Activated CD4-positive, CD25-positive, alpha-beta regulatory T cell (primary cell): Measurements from ENCODE around the gene NOL6.
"Not testable (repeated sequence)": the region's sequence is repeated elsewhere in the genome, so short reads cannot be mapped to it uniquely, and the experiment has no call there.

Experiments
- DNase-seq, 4 experiments: peaks; one replicate each; lab custom pipeline; 2025; lab: John Stamatoyannopoulos, UW

NOL6 gene

DNA sequence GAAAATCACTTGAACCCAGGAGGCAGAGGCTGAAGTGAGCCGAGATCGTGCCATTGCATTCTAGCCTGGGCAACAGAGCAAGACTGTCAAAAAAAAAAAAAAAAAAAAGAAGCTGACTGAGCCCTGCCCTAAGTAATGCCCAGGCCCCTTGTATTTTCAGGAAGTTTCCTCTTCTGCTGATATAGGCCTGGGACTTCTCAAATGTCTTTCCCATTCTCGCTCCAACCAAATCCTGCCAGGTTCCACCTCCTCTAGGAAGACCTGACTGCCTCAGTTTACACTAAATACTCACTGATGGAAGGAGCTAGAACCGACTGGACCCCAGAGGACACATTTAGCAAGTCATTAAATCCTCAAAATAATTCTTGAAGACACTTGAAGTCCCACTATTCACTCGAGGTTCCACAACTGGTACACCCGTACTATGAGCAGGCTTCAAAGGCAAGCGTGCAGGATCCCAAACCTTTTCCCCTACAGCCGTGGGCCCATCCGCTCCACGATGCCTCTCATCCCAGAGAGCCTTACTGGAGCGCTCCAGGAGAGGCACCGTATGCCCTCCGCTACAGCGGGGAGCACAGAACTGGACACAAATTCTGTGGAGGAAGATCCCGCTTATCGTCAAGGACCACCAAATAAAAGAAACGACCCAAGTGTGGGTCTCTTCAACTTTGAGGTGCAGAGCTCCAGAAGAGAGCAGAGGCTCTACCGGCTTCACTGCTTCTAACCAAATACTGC, 676 bp downstream of the NOL6 start:
- DNase-seq = no peak

DNA sequence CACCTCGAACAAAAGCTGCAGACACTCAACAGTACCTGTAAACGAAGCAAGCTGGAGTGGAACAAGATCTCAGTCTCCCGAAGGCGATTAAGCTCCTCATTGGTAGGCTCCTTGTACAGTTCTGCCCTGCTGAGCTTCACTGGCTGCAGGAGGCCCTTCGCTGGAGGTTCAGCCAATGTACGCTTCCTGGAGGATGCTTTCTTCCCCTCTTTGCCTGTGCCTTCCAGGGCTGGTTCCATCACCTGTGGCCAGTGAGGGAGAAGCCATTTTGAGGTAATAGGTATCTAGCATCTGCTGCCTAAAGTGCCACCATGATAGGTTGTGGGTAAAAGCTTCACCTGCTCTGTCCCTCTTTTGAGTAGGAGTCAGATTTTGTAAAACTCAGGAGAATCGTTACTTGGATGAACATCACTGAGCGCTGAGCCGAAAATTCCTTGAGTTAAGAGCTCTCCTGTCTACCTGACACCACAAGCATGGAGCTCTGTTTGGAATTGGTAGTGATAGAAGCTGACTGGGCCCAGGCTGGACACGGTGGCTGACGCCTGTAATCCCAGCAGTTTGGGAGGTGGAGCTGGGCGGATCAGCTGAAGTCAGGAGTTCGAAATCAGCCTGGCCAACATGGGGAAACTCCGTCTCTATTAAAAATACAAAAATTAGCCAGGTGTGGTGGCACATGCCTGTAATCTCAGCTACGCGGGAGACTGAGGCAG, 1.4 kb downstream of the NOL6 start:
- no peak for DNase-seq

DNA sequence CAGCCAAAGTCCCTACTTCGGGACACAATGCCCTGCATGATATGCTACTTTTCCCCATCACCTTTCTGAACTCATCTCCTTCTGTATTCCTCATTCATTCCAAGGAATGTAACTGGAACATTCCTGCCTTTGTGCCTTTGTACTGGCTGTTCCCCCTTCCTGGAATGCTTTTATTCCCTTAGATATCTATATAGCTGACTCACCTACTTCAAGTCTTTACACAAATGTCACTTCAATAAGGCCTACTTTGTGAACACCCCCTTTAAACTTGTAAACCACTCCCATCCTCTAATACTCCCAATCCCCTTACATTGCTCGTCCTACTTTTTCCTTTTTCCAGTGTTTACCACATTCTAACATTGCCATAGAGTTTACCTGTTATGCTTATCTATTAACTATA, 2.4 kb downstream of the NOL6 start:
- no peak for DNase-seq

DNA sequence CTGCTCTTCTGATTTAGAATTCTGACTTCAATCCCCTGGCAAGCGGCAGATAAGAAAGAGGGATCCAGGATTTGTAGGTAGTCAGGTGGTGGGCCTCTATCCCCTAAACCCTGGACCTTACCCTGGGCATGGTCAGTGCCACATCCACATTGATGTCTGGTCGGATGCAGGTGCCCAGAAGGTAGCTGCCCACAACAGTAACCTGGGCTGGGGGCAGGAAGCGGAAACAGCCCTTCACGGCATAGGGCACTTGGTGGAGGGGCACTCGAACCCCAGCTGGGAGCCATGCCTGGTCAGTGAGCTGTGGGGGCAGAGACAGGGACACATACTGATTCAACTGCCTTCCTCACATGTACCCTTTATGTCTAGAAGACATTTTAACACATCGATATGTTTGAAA, 3.8 kb downstream of the NOL6 start:
- no peak for DNase-seq

DNA sequence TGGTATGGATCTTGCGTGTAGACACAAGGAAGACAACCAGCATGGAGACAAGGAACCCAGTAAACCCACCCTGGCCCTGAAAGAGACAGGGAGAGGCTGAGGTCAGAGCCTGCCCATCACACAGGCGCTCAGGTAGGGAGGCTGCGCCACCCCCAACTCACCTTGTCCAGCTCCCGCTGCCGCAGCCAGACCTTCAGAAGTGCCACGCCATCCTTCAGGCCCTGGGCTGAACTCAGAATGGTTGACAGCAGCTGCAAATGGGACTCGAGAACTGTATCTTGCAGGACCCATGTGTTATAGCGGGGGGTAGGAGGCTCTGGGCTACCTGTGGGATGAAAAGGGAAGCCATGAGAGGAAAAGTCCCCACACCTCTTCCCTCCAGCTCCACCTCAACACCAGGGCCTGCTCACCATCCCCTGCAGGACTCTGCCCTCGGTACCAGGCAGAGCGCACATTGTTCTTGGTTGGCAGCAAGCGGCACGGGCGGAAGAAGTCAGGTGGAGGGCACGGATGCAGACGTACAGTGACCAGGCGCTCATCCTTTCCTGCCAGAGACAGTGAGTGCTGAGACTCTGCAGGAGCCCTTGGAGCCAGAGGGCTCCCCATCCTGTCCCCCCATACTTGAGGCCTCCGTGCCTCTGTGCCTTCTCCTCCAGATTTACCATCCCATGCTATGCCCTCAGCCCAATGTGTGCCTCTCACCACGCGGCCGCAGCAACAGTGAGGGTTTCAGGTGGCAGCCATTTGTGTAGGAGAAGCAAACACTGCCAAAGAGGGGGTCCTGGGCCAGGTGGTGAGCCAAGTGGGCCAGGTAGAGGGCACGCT, 4.7 kb downstream of the NOL6 start:
- no peak for DNase-seq

DNA sequence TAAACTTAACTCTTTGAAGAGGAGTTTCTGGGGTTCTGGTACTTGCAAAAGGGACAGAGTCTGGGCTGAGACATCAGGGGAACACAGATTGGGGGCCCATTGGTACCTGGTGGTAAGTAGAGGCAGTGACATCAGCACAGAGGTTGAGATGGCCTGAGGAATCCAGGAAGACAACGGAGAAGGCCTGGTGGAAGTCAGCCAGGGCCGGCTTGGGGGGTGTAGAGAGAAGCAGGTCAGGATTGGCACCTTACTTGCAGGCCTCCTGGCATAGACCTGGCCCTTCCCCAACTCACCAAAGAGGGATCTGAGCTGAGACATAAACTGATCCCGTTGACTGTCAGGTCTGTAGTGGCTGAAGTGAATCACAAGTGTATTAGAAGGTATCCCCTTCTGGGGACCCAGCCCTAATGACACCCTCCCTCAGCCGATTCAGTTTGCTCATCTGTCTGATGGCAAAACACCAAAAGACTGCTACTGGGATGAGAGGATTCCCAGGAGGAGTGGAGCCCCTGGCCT, 5.5 kb downstream of the NOL6 start:
- no peak for DNase-seq

DNA sequence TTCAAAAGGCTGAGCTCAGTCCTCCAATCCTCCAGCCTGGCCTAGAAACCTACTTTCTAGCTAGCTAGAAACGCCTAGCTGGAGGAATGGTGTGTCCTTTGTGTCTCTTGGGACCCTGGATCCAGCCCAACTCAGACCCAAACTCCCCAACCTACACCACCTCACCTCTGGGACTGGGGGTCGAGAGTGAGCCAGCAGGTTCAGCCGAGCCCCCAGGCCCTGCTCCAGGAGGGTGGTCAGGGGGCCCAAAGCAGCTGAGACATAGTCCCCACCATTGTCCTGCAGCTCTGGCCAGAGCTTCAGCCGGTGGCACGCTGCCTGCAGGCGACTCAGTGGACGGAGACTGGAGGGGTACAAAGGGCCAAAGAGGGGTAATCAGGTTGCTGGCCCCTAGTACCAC, 6.2 kb downstream of the NOL6 start:
- no peak for DNase-seq

DNA sequence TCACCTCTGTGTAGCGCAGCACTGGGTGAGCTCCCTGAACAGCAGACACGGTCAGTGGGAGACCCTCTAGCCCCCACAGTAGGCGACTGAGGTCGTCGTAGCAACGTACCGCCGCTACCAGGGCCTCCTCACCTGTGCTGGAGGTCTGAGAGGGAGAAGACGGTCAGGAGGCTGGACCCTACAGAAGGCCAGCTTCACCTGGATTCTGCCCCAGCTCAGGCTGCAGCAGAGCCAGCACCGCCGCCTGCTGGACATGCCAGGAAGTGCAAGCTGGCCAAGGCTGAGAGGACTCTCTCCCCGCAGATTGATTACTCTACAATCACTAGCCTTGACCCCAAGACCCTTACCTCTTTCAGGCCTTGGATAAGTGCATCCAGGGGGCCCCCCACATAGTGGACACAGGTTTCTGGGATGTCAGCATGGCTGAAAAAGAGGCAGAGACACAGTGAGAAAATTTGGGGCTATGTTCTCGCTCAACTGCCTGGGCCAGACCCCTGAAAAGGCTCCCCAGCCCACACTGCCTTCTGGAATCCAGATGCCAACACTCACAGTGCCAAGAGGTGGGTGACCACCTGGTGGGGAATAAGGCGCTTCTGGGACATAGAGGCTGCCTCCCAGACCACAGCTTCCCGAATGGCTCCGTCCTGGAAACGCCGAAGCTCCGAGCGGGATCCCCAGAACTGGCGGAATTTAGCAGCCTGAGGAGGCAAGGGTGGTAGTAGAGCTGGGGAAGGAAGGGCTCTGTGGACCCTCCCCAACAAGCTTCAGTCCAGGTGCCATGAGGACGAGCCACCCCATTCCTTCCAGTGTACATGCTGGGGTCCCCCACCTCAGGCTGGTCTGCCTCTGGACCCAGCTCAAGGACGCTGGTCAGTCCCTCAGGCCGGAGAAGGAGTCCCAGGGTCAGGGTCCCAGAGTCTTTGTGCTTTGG, 6.9 kb downstream of the NOL6 start:
- peak; percentile 57 to 71 (median 63) for DNase-seq

DNA sequence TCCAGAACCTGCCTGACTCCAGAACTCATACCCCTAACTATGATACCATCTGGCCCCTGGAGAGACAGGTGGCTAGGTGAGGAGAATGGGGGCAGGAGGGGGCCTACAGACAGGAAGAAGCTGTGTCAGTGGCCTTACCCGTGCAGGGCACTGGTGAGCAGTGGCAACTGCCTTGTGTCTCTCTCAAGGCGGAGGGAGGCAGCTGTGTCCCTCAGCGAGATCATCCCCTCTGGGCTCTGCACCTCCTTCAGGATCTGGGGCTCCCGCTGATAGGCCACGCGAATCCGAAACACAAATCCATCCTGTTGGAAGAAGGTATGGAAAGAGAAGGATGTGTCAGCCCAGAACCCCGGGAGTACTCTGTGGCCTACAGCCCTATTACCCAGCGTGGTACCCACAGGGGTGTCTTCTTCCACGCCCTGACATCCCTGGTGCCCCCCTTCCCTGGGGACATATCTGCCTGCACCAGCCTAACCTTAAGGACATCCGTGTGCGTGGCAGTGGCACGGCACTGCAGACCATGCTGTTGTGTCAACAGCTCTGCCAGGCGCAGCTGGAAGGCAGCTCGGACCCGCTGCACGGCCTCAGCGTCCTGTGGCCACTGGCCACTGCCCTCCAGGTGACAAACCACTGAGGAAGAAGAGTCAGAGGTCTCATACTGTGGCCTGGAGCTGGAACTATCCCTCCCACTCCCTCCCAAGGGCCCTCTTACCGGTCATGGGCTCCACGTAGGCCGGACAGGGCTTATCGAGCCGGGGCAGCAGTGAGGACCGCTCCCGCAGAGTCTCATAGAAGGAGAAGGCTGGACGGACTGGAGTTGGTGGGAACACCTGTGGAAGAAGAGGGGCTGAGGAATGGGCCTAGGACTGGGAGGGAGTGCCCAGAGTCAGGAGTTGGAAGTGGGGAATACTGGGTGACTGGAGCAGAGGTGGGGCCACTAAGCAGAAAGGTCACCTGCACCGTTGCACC, 7.8 kb downstream of the NOL6 start:
- no peak for DNase-seq

DNA sequence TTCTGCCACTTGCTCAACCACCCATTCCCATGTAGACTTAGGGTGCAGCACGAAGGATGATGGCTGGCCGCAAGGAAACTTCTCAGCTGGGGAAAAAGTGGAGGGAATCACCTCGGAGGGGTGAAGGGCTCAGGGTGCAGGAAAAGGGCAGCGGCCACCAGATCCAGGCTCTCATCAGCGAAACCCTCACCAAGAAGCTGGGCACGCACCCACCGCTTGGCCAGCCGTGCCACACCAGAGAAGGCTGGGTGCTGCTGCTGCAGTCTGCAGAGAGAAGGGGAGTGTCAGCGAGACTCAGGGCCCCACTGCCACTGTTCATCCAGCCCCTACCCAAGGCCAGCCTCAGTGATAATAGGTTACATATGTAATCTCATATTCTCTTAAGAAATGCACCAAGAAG, 8.6 kb downstream of the NOL6 start:
- DNase-seq = no peak

DNA sequence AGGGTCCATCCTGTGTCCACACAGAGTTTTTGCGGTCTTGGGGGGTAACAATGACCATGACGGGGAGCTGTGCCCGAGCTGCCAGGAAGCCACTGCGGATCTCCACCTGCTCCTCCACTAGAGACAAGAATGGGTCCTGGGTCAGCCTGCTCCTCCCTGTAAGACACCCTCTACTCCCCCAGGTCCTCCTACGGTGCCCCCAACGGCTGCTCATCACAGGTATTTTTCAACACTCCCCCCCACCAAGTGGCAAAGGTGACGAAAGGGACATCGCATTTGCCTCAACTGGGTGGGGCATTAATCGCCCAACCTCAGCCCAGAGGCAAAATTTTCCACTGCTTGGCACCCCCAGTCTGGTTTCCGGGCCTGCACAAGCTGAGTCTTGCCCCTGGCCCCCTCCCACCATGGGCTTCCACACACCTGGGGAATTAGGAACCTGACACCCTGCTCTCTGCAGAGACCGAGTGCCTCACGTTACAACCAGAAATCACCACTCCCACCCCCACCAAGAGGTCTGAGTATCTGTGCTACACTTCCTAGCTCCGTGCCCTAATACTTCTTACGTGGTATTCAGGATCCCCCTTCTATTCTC, 9.6 kb downstream of the NOL6 start:
- DNase-seq = no peak

DNA sequence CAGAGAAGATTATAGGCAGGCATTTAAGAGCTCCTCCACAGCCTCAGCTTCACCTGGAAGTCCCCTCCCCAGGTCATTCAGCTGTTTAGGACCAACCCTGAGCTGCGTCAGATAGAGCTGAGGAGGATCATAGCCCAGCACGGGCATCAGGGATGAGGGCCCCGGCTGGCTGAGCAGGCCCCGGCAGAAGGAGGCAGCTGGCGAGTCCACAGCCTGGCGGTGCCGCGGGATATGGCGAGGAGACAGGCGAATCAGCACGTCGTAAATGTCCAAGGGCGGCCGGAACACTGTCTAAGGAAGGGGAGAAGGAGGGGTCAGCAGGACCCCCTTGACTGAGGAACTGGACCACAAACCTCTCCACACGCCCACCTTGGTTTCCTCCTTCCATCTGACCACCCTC, 10.6 kb downstream of the NOL6 start:
- DNase-seq = no peak

DNA sequence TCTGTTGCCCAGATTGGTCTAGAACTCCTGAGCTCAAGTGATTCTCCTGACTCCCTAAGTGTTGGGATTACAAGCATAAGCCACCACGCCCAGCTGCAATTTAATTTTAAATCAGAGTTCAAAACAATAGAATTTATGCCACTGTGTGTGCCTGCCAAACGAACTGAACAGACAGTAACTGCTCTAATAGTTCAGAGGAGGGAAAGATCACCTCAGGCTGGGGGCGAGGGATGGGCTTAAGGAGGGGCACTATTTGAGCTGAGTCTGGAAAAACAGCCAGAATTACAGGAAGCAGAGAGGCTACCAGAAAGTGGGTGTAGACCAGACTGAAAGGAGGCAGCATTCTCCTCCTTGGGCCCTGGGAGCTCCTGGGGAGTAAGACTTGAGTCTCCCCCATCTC, 12.2 kb downstream of the NOL6 start:
- no peak for DNase-seq

DNA sequence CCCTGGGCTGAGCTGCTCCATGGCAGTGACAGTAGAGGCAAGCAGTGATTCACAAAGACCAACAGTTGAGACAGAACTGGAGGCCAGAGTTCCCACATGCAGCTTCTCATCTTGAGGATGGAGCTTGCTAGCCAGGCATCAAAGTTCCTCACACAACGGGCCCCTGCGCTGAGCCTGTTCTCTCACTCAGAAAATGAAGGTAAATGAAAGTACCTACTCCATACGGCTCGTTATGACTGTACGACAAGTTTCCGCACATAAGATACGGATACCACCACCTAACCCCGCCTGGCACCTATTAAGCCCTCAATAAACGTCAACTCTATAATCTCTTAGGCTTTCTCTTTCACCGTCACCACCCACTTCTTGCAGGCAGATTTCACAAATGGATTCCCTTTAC, 12.9 kb downstream of the NOL6 start:
- DNase-seq = no peak

DNA sequence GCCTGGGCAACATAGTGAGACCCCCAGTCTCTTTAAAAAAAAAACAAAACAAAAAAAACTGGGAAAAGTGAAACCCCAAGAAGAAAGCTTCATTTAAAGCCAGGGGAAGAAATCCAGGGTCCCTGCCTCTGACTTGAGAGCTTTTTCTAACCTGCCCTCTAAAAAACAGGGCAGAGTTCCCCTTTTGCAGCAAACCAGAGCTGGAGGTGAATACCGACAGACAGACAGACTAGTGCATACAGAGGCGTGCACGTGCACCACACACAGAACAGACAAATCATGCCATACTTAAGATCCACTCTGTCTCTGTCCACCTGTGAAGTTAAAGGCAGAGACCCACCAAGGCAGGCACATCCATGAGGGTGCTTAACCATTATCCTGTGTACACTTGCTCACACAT, 14.6 kb downstream of the NOL6 start:
- no peak for DNase-seq

DNA sequence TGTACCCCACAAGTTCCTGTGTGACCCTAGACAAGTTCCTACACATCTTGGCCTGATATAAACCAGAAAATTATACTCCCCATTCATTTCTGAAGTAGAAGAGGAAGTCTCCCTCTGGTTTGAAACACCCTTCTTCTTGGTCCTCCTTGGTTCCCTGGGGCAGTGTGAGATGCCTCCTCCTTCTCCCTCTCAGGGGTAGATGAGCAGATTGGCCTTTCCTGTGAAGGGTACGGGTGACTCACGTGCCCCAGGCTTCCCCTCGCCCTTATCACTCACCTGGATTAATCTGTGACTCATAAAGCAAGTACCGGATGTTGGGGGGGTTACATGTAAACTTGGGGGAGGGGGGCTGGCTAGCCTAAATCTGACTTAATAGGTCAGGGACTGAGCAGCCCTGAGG, 15.3 kb downstream of the NOL6 start:
- DNase-seq = peak; percentile 18 to 47 (median 46)

DNA sequence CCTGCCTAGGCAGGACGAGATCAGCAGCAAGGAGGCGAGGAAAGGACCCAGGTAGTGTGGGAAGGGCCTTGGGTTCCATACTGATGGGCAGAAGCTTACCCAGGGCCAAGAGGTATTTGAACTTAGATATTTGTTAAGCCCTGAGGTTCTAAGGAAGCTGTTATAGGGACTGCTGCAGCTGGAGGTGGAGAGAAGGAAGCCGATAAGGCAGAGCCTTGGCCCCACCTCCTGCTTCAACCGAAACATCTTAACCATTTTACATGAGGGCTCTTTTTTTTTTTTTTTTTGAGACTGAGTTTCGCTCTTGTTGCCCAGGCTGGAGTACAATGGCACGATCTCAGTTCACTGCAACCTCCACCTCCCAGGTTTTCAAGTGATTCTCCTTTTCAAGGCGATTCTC, 17.8 kb downstream of the NOL6 start:
- DNase-seq = no peak

DNA sequence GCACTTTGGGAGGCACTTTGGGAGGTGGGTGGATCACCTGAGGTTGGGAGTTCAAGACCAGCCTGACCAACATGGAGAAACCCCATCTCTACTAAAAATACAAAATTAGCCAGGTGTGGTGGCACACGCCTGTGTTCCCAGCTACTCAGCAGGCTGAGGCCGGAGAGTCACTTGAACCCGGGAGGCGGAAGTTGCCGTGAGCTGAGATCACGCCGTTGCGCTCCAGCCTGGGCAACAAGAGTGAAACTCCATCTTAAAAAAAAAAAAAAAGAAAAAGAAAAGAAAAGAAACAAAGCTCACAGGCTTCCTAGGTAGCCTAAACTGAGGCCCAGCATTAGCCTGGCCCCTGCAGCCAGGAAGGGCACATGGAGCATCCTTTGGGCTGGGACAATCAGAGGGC, 18.3 kb downstream of the NOL6 start:
- not testable (repeated sequence) for DNase-seq

DNA sequence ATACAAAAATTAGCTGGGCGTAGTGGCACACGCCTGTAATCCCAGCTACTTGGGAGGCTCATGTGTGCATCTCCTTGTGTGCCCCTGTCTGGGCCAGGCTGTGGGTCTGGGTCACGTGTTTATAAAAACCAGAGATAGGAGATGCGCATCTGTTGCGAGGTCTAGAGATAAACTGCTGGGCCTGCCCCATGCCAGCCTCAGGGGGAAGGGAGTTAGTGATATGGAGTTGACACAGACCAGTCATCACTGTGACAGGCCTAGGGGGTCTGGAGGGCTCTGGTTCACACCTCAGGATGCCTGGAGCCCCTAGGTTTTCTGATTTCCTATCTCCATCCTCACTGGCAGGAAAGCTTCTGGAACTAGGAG, 19.1 kb downstream of the NOL6 start:
- not testable (repeated sequence) for DNase-seq

DNA sequence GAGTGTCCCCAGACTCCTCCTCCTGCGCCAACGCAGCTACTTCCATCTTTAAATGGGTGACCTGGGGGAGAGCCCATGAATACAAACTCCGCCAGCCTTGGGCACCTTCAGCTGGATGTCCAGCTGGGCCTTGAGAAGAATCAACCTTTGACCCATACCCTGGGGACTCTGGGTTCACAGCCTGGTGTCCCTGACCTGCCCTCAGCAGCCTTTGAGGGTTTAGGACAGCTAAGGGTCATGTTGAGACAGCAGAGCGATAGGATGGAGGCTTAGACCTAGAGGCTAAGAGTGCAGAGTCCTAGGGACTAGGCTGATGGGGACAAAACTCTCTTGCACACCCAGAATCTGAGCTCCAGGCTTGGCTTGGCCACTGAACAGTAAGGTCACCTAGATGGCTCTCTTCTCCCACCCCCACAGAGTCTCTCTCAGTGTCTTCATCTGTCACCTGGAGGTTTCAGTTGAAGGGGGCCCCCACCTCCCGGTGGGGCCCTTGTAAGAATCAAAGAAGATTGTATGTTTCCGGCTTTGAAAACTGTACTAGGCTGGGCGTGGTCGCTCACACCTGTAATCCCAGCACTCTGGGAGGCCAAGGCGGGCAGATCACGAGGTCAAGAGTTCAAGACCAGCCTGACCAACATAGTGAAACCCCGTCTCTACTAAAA, 19.6 kb downstream of the NOL6 start:
- DNase-seq = no peak
